K562 (cell line): ENCODE data around the gene THSD8. TPM values are rescaled to one million over a fixed set of nuclear protein-coding genes. Genes with fewer than 3 reads are reported as not detected.

Experiments
- ATF1 ChIP-seq, 2 experiments: fragments of 450-650 bp in 1 of 2; IDR thresholded peaks; 2 replicates each; pipeline ENCODE4 v1.6.1; 2016; ENCODE audit warnings: missing compliant biosample characterization in 1 of 2, missing genetic modification characterization in 1 of 2
- CBX3 ChIP-seq, 2 experiments: IDR thresholded peaks; 1 replicate in 1 of 2; 2 replicates in 1 of 2; pipeline ENCODE4 v1.6.1; 2012; ENCODE audit warnings: inconsistent platforms in 2 of 2, low read length in 2 of 2, borderline replicate concordance in 1 of 2, control low read depth in 1 of 2
- SIN3A ChIP-seq, 2 experiments: fragments of 150-350 bp in 1 of 2; IDR thresholded peaks; 2 replicates each; pipeline ENCODE4 v1.6.1; 2011 to 2016; ENCODE audit warnings: borderline replicate concordance in 2 of 2, low read depth in 2 of 2, low read length in 2 of 2, mild to moderate bottlenecking in 2 of 2, moderate library complexity in 2 of 2; ENCODE audit not compliant: control insufficient read depth in 1 of 2
- TRIM28 ChIP-seq: fragments of 450-650 bp; IDR thresholded peaks from 2 replicates; pipeline ENCODE4 v1.6.1; 2017
- ZBTB1 ChIP-seq: sonication (generic); formaldehyde crosslinking; IDR thresholded peaks from 2 replicates; pipeline ENCODE4 v1.8.1; 2023; ENCODE audit warnings: missing genetic modification reagents, low read depth, mild to moderate bottlenecking, borderline replicate concordance
- polyA plus RNA-seq, 8 experiments: library from polyadenylated mRNA; depleted of rRNA in 4 of 8; stranded (reverse) in 5 of 8; unstranded in 3 of 8; fragments of >200 nt; fragmentation: Nextera tagmentation in 2 of 8; fragmentation: Illumina TruSeq in 1 of 8; extraction: Ambion mirVana in 2 of 8; extraction: Trizol in 1 of 8; gene quantifications; 2 replicates each; pipeline versions ENCODE4 v1.2.1 to v1.2.3, GENCODE V29; 2011 to 2014; ENCODE audit warnings: inconsistent platforms in 1 of 8, missing spikeins in 1 of 8
- total RNA-seq, 7 experiments: library from RNA; depleted of rRNA in 6 of 7; stranded (reverse); fragments of >200 nt in 6 of 7; fragmentation: Illumina TruSeq in 2 of 7; extraction: Trizol in 2 of 7; gene quantifications; 2 replicates each; pipeline versions ENCODE4 v1.2.1 to v1.2.3, GENCODE V29; 2011 to 2021; ENCODE audit warnings: low replicate concordance in 1 of 7
- TF ChIP-seq, protein P1 (sequence below): sonication (generic); formaldehyde crosslinking; IDR thresholded peaks from 2 replicates; pipeline ENCODE4 v1.8.1; 2023; ENCODE audit warnings: missing genetic modification reagents, mild to moderate bottlenecking, borderline replicate concordance
- TF ChIP-seq, protein P2 (sequence below), 2 experiments: fragments of 450-650 bp in 1 of 2; sonication (generic) in 1 of 2; formaldehyde crosslinking in 1 of 2; IDR thresholded peaks; 2 replicates each; pipeline versions ENCODE4 v1.7.1 to v1.9.0; 2016 to 2022; ENCODE audit warnings: inconsistent platforms in 1 of 2, mild to moderate bottlenecking in 1 of 2, missing genetic modification reagents in 1 of 2
- TF ChIP-seq, protein P3 (sequence below), 2 experiments: fragments of 200-800 bp in 1 of 2; sonication (Bioruptor generic) in 1 of 2; sonication (generic) in 1 of 2; formaldehyde crosslinking in 1 of 2; IDR thresholded peaks in 1 of 2; conservative IDR thresholded peaks in 1 of 2; 2 replicates each; pipeline versions ENCODE4 v1.5.0 to v1.6.1; 2016 to 2020; ENCODE audit warnings: missing compliant biosample characterization in 1 of 2, missing genetic modification characterization in 1 of 2, missing genetic modification reagents in 1 of 2

THSD8 gene
- total and polyA plus RNA-seq, 9 of the 15 experiments (the other 6 are each of a cell fraction or from before 2014, with no cell fraction given) = 8.4 to 42.4 (median 19.9) TPM; not detected in 2

DNA sequence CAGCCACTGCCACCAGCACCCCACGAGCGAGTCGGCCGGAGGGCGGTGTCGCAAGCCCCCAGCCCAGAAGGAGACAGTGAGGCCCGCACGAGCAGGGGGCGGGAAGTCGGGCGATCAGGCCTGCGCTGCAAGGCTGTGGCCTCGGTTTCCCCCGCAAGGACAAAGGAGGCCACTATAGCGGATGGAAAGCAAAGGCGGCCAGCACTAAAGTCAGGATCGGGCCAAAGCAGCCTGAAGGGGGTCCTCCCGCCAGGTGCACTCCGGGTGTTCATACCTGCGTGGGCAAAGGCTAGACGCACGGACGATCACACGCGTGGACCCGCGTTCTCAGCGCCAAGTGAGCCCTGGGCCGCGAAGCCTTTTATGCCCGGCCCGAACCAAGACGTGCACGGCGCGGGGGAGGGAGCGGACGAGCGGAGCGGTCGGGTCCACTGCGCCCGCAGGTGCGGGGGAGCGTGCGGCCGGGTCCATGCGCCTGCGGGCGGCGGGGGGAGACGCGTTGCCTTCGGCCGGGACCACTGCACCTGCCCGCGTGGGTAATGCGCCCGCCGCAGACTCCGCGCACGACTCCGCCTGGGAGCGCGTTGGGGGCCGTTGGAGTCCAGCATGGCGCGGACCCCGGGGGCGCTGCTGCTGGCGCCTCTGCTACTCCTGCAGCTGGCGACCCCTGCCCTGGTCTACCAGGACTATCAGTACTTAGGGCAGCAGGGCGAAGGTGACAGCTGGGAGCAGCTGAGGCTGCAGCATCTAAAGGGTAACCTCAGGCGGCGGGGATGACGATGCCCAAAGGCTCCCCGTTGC is at the start of gene THSD8, which contains the start of gene PRDX2 (continued):
- TF ChIP-seq, protein P1, sequence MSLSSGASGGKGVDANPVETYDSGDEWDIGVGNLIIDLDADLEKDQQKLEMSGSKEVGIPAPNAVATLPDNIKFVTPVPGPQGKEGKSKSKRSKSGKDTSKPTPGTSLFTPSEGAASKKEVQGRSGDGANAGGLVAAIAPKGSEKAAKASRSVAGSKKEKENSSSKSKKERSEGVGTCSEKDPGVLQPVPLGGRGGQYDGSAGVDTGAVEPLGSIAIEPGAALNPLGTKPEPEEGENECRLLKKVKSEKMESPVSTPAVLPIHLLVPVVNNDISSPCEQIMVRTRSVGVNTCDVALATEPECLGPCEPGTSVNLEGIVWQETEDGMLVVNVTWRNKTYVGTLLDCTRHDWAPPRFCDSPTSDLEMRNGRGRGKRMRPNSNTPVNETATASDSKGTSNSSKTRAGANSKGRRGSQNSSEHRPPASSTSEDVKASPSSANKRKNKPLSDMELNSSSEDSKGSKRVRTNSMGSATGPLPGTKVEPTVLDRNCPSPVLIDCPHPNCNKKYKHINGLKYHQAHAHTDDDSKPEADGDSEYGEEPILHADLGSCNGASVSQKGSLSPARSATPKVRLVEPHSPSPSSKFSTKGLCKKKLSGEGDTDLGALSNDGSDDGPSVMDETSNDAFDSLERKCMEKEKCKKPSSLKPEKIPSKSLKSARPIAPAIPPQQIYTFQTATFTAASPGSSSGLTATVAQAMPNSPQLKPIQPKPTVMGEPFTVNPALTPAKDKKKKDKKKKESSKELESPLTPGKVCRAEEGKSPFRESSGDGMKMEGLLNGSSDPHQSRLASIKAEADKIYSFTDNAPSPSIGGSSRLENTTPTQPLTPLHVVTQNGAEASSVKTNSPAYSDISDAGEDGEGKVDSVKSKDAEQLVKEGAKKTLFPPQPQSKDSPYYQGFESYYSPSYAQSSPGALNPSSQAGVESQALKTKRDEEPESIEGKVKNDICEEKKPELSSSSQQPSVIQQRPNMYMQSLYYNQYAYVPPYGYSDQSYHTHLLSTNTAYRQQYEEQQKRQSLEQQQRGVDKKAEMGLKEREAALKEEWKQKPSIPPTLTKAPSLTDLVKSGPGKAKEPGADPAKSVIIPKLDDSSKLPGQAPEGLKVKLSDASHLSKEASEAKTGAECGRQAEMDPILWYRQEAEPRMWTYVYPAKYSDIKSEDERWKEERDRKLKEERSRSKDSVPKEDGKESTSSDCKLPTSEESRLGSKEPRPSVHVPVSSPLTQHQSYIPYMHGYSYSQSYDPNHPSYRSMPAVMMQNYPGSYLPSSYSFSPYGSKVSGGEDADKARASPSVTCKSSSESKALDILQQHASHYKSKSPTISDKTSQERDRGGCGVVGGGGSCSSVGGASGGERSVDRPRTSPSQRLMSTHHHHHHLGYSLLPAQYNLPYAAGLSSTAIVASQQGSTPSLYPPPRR (CRISPR knock-in tag) = peak; percentile 92; the same call in 1 of the 2 replicates
- TF ChIP-seq ZBTB1 (CRISPR knock-in tag) = peak; percentile 62; the same call in 1 of the 2 replicates
- TF ChIP-seq, protein P2, sequence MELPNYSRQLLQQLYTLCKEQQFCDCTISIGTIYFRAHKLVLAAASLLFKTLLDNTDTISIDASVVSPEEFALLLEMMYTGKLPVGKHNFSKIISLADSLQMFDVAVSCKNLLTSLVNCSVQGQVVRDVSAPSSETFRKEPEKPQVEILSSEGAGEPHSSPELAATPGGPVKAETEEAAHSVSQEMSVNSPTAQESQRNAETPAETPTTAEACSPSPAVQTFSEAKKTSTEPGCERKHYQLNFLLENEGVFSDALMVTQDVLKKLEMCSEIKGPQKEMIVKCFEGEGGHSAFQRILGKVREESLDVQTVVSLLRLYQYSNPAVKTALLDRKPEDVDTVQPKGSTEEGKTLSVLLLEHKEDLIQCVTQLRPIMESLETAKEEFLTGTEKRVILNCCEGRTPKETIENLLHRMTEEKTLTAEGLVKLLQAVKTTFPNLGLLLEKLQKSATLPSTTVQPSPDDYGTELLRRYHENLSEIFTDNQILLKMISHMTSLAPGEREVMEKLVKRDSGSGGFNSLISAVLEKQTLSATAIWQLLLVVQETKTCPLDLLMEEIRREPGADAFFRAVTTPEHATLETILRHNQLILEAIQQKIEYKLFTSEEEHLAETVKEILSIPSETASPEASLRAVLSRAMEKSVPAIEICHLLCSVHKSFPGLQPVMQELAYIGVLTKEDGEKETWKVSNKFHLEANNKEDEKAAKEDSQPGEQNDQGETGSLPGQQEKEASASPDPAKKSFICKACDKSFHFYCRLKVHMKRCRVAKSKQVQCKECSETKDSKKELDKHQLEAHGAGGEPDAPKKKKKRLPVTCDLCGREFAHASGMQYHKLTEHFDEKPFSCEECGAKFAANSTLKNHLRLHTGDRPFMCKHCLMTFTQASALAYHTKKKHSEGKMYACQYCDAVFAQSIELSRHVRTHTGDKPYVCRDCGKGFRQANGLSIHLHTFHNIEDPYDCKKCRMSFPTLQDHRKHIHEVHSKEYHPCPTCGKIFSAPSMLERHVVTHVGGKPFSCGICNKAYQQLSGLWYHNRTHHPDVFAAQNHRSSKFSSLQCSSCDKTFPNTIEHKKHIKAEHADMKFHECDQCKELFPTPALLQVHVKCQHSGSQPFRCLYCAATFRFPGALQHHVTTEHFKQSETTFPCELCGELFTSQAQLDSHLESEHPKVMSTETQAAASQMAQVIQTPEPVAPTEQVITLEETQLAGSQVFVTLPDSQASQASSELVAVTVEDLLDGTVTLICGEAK (IDR thresholded peaks at IDR 0.05) = peak; percentile 56; the same call in 1 of the 2 replicates
- TF ChIP-seq, protein P2 (CRISPR knock-in tag; IDR thresholded peaks at IDR 0.05) = no peak
- no peak for TF ChIP-seq TRIM28
- TF ChIP-seq ATF1 (CRISPR knock-in tag; IDR thresholded peaks at IDR 0.05) = no peak
- peak; percentile 88 for TF ChIP-seq ATF1 (tag; IDR thresholded peaks at IDR 0.05)
- TF ChIP-seq SIN3A (IDR thresholded peaks at IDR 0.05; ENCODE audit: borderline replicate concordance in 2 of 2, control insufficient read depth in 1 of 2, low read depth in 2 of 2, low read length in 2 of 2) = peak; percentile 72 to 87
- TF ChIP-seq, protein P3, sequence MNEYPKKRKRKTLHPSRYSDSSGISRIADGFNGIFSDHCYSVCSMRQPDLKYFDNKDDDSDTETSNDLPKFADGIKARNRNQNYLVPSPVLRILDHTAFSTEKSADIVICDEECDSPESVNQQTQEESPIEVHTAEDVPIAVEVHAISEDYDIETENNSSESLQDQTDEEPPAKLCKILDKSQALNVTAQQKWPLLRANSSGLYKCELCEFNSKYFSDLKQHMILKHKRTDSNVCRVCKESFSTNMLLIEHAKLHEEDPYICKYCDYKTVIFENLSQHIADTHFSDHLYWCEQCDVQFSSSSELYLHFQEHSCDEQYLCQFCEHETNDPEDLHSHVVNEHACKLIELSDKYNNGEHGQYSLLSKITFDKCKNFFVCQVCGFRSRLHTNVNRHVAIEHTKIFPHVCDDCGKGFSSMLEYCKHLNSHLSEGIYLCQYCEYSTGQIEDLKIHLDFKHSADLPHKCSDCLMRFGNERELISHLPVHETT (CRISPR knock-in tag; conservative IDR thresholded peaks at IDR 0.05 in 1 of 2, IDR thresholded peaks at IDR 0.05 in 1 of 2) = 0 out of 4 replicates have a peak, but pooled peaks of 1 of the 2 experiments have one; percentile 48
- TF ChIP-seq CBX3 (IDR thresholded peaks at IDR 0.05; ENCODE audit: borderline replicate concordance in 1 of 2, low read length in 2 of 2) = 0 out of 3 replicates have a peak, but pooled peaks of 1 of the 2 experiments have one; percentile 7
